HEK293 (cell line): ENCODE data around the gene BOK.

Experiments used
- CTCF ChIP-seq: fragments of 450-650 bp; formaldehyde crosslinking; IDR thresholded peaks from 2 replicates; pipeline ENCODE4 v1.5.1; 2016; ENCODE audit warnings: missing biosample characterization, missing genetic modification characterization
- REST ChIP-seq: fragments of 450-650 bp; formaldehyde crosslinking; IDR thresholded peaks from 2 replicates; pipeline ENCODE4 v1.5.1; 2016; ENCODE audit warnings: missing biosample characterization, missing genetic modification characterization
- ZNF274 ChIP-seq, 2 experiments: fragments of 200-500 bp in 1 of 2; fragments of 450-650 bp in 1 of 2; sonication (Bioruptor generic) in 1 of 2; formaldehyde crosslinking in 1 of 2; IDR thresholded peaks; 2 replicates each; pipeline versions ENCODE4 v1.5.1 to v1.6.1; 2014 to 2016; ENCODE audit warnings: borderline replicate concordance in 1 of 2, inconsistent platforms in 1 of 2, low read length in 1 of 2, missing biosample characterization in 1 of 2, missing genetic modification characterization in 1 of 2
- ZNF350 ChIP-seq: fragments of 450-650 bp; formaldehyde crosslinking; IDR thresholded peaks from 2 replicates; pipeline ENCODE4 v1.5.0; 2017; ENCODE audit warnings: missing biosample characterization, mild to moderate bottlenecking, missing genetic modification characterization
- ZNF529 ChIP-seq: fragments of 450-650 bp; formaldehyde crosslinking; IDR thresholded peaks from 2 replicates; pipeline ENCODE4 v1.5.1; 2017; ENCODE audit warnings: missing genetic modification characterization, missing biosample characterization; ENCODE audit not compliant: insufficient replicate concordance
- ZSCAN4 ChIP-seq: fragments of 450-650 bp; formaldehyde crosslinking; IDR thresholded peaks from 2 replicates; pipeline ENCODE4 v1.5.1; 2017; ENCODE audit warnings: missing biosample characterization, missing genetic modification characterization

- no peak for TF ChIP-seq ZNF529 (tag by site-specific recombination)
- TF ChIP-seq CTCF (tag by site-specific recombination) = no peak
- no peak for TF ChIP-seq ZNF274 (IDR thresholded peaks at IDR 0.05; ENCODE audit: low read length)
- no peak for TF ChIP-seq ZNF274 (tag by site-specific recombination; IDR thresholded peaks at IDR 0.05; ENCODE audit: borderline replicate concordance)
- no peak for TF ChIP-seq ZSCAN4 (tag by site-specific recombination)
- no peak for TF ChIP-seq REST (tag by site-specific recombination)
- no peak for TF ChIP-seq ZNF350 (tag by site-specific recombination)
These were observed 19.0 kb downstream of the BOK start for GRCh38 chr2:241577413-241578122.
